Fibroblast of lung (primary cell): ENCODE measurements around the gene ZNF577.

Experiments
- CTCF ChIP-seq, 2 donors: IDR thresholded peaks in 1 of 2; conservative IDR thresholded peaks in 1 of 2; 1 replicate in 1 of 2; 2 replicates in 1 of 2; pipeline ENCODE4 v1.5.1; 2011 to 2012; ENCODE audit warnings: low read length in 2 of 2, control low read depth in 1 of 2, inconsistent platforms in 1 of 2, low read depth in 1 of 2, mild to moderate bottlenecking in 1 of 2
- EZH2 ChIP-seq: IDR thresholded peaks from 2 replicates; pipeline ENCODE4 v1.5.1; 2012; ENCODE audit warnings: low read length, control low read depth, mild to moderate bottlenecking; ENCODE audit errors: missing control alignments

GRCh38 chr19:51821921-51822320 lies 65.8 kb downstream of the ZNF577 start:
- TF ChIP-seq CTCF (conservative IDR thresholded peaks at IDR 0.05 in 1 of 2, IDR thresholded peaks at IDR 0.05 in 1 of 2; ENCODE audit: low read depth in 1 of 2, low read length in 2 of 2) (no peak), EZH2 (no peak)
